ENCODE measurements around the gene ZFPL1. TPM values are rescaled to one million over a fixed set of nuclear protein-coding genes. Genes with fewer than 3 reads are reported as not detected.
A peak's percentile ranks its signal among the peaks of the same experiment; 100 is the strongest.

The ZFPL1 gene
- total RNA-seq, 2 donors from 2014 or later, result 36.0 to 51.2 TPM

- H3K36me3 ChIP-seq, result peaks cover 29% of the 10 kb centered on the region
- no peak for TF ChIP-seq CTCF (IDR thresholded peaks at IDR 0.05)
- ATAC-seq (ENCODE audit: insufficient number of reproducible peaks, low FRiP score, low read depth) (peak; percentile 91), DNase-seq (ENCODE audit: low spot score) (peak; percentile 65)
- H3K4me3 ChIP-seq, result peak within 1 kb of the TSS; percentile 81
- H3K9me3 ChIP-seq, result no peaks in the 10 kb centered on the region
- peaks cover 15 to 31% of the 10 kb centered on the region in 2 donors for H3K4me1 ChIP-seq (ENCODE audit: control insufficient read depth in 1 of 2, low read depth in 2 of 2)
- peak within 1 kb of the TSS; percentile 94 to 100 for H3K27ac ChIP-seq
- no peaks in the 10 kb centered on the region for H3K27me3 ChIP-seq (replicated peaks; ENCODE audit: insufficient read depth)
Observed at GRCh38 chr11:65134240-65134951, 50.4 kb downstream of the ZFPL1 start, which contains the start of gene SYVN1. Gene SYVN1, minus strand, starts transcription at chr11:65134519. Its CDS starts 918 bp downstream, at chr11:65133601.

GRCh38 chr11:65134952-65135632 lies 51.1 kb downstream of the ZFPL1 start:
- peak overlapping the region; percentile 94 to 100 for H3K27ac ChIP-seq
- peaks cover 15 to 31% of the 10 kb centered on the region in 2 donors for H3K4me1 ChIP-seq (ENCODE audit: control insufficient read depth in 1 of 2, low read depth in 2 of 2)
- TF ChIP-seq CTCF (IDR thresholded peaks at IDR 0.05), result no peak
- ATAC-seq (ENCODE audit: insufficient number of reproducible peaks, low FRiP score, low read depth) (peak; percentile 98), DNase-seq (ENCODE audit: low spot score) (peak; percentile 73)
- peak overlapping the region; percentile 81 for H3K4me3 ChIP-seq
- no peaks in the 10 kb centered on the region for H3K9me3 ChIP-seq
- H3K27me3 ChIP-seq (replicated peaks; ENCODE audit: insufficient read depth), result no peaks in the 10 kb centered on the region
- peaks cover 22% of the 10 kb centered on the region for H3K36me3 ChIP-seq

GRCh38 chr11:65135633-65136145 lies 51.7 kb downstream of the ZFPL1 start:
- Histone ChIP-seq H3K4me1 (ENCODE audit: control insufficient read depth in 1 of 2, low read depth in 2 of 2) (peaks cover 15 to 31% of the 10 kb centered on the region in 2 donors), H3K36me3 (peaks cover 17% of the 10 kb centered on the region), H3K27me3 (replicated peaks; ENCODE audit: insufficient read depth) (no peaks in the 10 kb centered on the region), H3K4me3 (peak overlapping the region; percentile 81), H3K27ac (peak overlapping the region; percentile 94 to 100), H3K9me3 (no peaks in the 10 kb centered on the region)
- ATAC-seq (ENCODE audit: insufficient number of reproducible peaks, low FRiP score, low read depth) (no peak), DNase-seq (ENCODE audit: low spot score) (no peak)
- no peak for TF ChIP-seq CTCF (IDR thresholded peaks at IDR 0.05)

GRCh38 chr11:65136515-65137096 lies 52.6 kb downstream of the ZFPL1 start:
- TF ChIP-seq CTCF (IDR thresholded peaks at IDR 0.05), result no peak
- Histone ChIP-seq H3K27ac (no peak overlapping the region), H3K4me3 (no peak overlapping the region), H3K9me3 (no peaks in the 10 kb centered on the region), H3K27me3 (replicated peaks; ENCODE audit: insufficient read depth) (no peaks in the 10 kb centered on the region), H3K36me3 (peaks cover 8% of the 10 kb centered on the region), H3K4me1 (ENCODE audit: control insufficient read depth in 1 of 2, low read depth in 2 of 2) (peaks cover 15 to 31% of the 10 kb centered on the region in 2 donors)
- DNase-seq (ENCODE audit: low spot score) (no peak), ATAC-seq (ENCODE audit: insufficient number of reproducible peaks, low FRiP score, low read depth) (no peak)

Other genes starting within 250 kb of the ZFPL1 start
- 1 to 10 TPM in 1 of 2 donors, under 1 TPM in 1; 0.68 to 1.2 TPM for gene CDC42BPG, start 239.6 kb upstream of the ZFPL1 start, total RNA-seq
- gene EHD1, start 205.6 kb upstream of the ZFPL1 start, total RNA-seq, result 100 to 1,000 TPM in 1 of 2 donors, 10 to 100 TPM in 1; 67.4 to 140 TPM
- 10 to 100 TPM; 18.5 to 35.2 TPM for gene ATG2A, start 167.0 kb upstream of the ZFPL1 start, total RNA-seq
- gene PPP2R5B, start 159.5 kb upstream of the ZFPL1 start, total RNA-seq, result 10 to 100 TPM; 21.0 to 38.2 TPM
- not detected for gene GPHA2, start 148.3 kb upstream of the ZFPL1 start, total RNA-seq
- not detected for gene MAJIN, start 112.1 kb upstream of the ZFPL1 start, total RNA-seq
- gene BATF2, start 87.3 kb upstream of the ZFPL1 start, total RNA-seq, result 1 to 10 TPM in 1 of 2 donors, under 1 TPM in 1; 0.92 to 2.6 TPM
- gene ARL2, start 70.1 kb upstream of the ZFPL1 start, total RNA-seq, result 100 to 1,000 TPM in 1 of 2 donors, 10 to 100 TPM in 1; 85.5 to 197 TPM
- 10 to 100 TPM; 20.7 to 22.7 TPM for gene SNX15, start 56.8 kb upstream of the ZFPL1 start, total RNA-seq
- gene SAC3D1, start 43.0 kb upstream of the ZFPL1 start, total RNA-seq, result 10 to 100 TPM in 1 of 2 donors, 1 to 10 TPM in 1; 4.7 to 18.0 TPM
- gene NAALADL1, start 25.7 kb upstream of the ZFPL1 start, total RNA-seq, result 10 to 100 TPM; 25.8 to 47.1 TPM
- gene CDCA5, start 182 bp upstream of the ZFPL1 start, total RNA-seq, result 1 to 10 TPM in 1 of 2 donors, under 1 TPM in 1; 0.54 to 5.3 TPM
- 100 to 1,000 TPM; 333 to 498 TPM for gene VPS51, start 12.0 kb downstream of the ZFPL1 start, total RNA-seq
- 10 to 100 TPM in 1 of 2 donors, 1 to 10 TPM in 1; 2.5 to 49.0 TPM for gene TM7SF2, start 27.6 kb downstream of the ZFPL1 start, total RNA-seq
- 10 to 100 TPM; 10.0 to 13.8 TPM for gene ZNHIT2, start 33.5 kb downstream of the ZFPL1 start, total RNA-seq
- 100 to 1,000 TPM; 365 to 553 TPM for gene FAU, start 37.9 kb downstream of the ZFPL1 start, total RNA-seq
- gene MRPL49, start 38.1 kb downstream of the ZFPL1 start, total RNA-seq, result 10 to 100 TPM; 44.6 to 61.1 TPM
- 10 to 100 TPM; 73.1 to 78.0 TPM for gene SYVN1, start 50.3 kb downstream of the ZFPL1 start, total RNA-seq
- gene SPDYC, start 86.0 kb downstream of the ZFPL1 start, total RNA-seq, result not detected
- 100 to 1,000 TPM; 168 to 203 TPM for gene CAPN1, start 97.7 kb downstream of the ZFPL1 start, total RNA-seq
- 10 to 100 TPM in 1 of 2 donors, 1 to 10 TPM in 1; 5.6 to 13.5 TPM for gene POLA2, start 177.7 kb downstream of the ZFPL1 start, total RNA-seq
- gene CDC42EP2, start 230.6 kb downstream of the ZFPL1 start, total RNA-seq, result 10 to 100 TPM in 1 of 2 donors, 1 to 10 TPM in 1; 8.5 to 18.7 TPM
- gene DPF2, start 249.6 kb downstream of the ZFPL1 start, total RNA-seq, result 10 to 100 TPM; 33.3 to 49.4 TPM